Activated CD4-positive, alpha-beta T cell treated with anti-CD3 and anti-CD28 coated beads, Interleukin-2, amount 50 U/mL, for 1 hour (primary cell): ENCODE data around the gene FLNB.
A peak's percentile ranks its signal among the peaks of the same experiment; 100 is the strongest.

Source experiments
- DNase-seq: peaks from one replicate; pipeline ENCODE4 v3.0.0-alpha.2; 2020

Gene FLNB

DNA sequence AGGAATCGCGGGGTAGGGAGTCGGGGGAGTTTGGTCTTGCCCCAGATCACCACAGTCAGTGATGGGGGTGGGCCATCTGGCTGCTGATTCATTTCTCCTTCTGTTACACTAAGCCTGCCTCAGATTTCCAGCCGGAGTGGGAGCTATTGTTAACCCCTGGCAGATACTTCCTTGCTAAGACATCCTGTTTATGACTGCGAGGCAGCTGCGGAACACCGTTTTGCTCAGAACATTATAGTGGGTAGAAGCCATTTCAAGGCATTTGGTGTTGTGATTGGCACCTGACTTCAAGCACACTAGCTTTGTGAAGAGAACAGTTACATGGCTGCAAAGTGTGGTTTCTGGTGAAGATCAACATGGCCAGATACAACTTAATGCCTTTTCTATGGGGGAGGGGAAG, 73.8 kb downstream of the FLNB start:
- peak; percentile 4 for DNase-seq

DNA sequence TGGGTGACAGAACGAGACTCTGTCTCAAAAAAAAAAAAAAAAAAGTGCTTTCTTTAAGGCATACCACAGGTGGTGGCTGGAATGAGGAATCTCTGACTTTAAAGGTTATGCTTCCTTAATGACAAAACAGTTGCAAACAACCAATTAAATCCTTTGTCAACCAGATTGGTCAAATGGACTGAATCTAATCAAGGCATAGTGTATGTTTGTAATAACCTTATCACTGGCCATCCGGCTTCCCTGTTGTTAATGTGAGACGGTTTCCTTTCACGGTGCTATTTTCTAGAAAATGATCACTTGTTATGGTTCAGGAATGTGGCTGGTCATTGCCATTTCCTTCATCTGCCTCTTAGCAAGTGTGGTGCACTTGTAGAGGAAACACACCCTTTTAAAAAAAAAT, 75.9 kb downstream of the FLNB start:
- no peak for DNase-seq

DNA sequence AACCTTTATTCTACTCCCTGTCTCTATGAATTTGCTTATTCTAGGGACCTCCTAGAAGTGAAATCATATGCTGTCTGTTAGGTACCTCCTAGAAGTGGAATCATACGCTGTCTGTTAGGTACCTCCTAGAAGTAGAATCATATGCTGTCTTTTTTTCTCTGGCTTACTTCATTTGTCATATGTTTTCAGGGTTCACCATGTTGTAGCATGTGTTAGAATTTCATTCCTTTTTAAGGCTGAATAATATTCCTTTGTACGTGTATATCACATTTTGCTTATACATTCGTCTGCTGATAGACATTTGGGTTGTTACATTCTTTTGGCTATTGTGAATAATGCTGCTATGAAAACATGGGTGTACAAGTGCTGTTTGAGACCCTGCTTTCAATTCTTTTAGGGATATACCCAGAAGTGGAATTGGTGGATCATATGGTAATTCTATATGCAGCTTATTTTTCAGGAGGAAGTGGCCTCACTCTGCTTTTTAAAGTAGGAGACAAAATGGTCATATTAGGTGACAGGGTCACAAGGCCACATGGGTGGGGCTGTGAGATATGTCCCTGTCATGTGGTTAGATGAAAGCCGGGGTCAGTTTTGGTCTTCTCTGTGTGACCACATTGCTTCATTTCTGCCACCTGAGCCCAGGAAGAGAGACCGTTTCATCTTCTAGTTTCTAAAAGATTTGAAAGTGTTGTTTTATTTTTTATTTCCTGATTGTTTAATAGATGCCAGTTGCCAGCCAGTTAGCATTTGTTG, 76.7 kb downstream of the FLNB start:
- no peak for DNase-seq

DNA sequence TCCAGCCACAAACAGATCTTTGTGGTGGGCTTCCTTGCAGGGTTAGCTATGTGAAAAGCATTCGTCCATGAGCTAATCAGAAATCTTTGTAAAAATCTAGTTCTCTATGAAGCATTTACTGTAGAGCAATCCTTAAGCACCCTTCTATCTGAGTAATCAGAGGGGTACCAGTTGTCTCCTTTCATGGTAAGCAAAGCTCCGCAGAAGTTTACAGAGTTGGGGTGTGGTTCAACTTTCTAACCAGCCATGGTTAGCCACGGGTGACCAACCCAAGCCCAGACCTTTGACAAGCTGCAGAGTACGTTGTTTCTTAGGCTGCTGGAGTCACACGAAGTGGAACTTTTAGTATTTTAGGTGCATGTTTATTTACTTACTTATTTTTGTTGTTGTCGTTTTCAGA, 77.4 kb downstream of the FLNB start:
- no peak for DNase-seq

DNA sequence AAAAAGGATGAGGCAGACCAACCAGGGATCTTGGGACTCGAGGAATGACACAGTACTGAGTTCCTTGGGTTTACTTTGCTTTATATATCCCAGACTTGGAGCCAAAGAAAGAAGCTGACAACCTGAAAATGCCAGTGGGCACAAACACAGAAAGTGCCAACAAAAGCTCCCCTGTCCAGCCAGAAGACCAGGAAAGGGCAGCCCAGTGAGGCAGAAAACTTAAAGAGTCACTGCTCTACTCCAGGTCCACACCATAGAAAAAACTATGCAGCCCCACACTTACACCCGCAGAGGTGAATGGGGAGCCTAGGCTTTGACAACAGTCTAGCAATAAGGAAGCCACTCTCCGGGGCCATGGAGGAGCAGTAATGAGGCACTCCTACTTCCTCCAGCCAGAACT, 80.3 kb downstream of the FLNB start:
- no peak for DNase-seq

DNA sequence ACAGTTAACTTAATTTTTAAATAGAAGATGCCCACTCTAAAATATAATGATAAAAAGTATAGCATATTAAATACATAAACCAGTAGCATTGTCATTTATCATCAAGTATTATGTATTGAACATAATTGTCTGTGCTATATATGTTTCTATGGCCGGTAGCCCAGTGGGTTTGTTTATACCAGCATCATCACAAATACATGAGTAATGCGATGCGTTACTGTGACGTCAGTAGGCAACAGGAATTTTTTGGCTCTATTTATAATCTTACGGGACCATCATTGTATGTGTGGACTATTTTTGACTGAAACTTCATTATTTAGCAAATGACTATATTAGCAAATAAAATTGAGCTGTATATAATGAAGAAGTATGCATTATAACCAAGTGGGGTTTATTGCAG, 82.1 kb downstream of the FLNB start:
- DNase-seq, result no peak

DNA sequence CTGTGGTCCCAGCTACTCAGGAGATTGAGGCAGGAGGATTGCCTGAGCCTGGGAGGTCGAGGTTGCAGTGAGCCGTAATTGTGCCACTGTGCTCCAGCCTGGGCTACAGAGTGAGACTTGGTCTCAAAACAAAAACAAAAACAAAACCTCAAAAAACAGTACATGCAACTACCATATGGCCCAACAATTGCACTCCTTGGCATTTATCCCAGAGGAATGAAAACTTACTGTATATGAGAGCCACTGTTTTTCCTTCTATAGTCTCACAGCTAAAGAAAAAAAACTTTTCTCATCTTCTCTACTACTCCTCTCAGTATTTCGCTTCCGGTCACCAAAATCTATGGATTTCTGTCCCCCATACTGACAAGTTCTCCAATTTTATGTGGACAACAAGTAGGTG, 84.3 kb downstream of the FLNB start:
- no peak for DNase-seq

DNA sequence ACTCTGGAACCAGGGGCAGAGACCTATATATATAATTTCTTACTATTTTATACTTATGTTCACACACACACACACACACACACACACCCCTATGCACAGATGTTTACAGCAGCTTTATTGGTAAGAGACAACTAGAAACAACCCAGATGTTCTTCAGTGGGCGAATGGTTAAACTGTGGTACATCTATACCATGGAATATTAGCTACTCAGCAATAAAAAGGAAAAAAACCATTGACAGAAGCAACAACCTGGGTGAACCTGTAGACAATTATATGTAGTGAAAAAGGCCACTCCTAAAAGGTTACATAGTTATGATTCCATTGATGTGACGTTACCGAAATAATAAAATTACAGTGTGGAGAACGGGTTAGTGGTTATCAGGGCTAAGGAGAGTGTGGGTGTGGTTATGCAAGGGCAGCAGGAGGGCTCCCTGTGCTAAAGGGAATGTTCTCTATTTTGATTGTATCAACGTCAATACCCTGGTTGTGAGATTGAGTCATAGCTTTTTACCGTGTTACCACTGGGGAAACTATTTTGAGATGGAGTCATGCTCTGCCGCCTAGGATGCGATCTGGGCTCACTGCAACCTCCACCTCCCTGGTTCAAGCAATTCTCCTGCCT, 85.5 kb downstream of the FLNB start:
- DNase-seq, result no peak

DNA sequence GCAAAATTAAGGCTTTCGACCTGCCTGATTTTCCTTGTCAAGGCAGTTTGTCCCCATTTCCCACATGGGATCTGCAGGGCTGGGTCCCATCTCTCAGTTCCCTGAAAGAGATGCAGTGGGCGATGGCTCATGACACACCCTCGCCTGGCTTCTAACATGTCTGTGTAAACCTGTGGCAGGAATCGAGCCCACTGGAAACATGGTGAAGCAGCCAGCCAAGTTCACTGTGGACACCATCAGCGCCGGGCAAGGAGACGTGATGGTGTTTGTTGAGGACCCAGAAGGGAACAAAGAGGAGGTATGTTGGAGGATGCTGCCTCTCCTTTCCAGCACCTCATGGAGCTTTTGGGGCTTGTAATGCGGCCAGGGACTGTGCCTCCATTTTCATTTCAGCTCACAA, 86.4 kb downstream of the FLNB start:
- DNase-seq, result no peak

DNA sequence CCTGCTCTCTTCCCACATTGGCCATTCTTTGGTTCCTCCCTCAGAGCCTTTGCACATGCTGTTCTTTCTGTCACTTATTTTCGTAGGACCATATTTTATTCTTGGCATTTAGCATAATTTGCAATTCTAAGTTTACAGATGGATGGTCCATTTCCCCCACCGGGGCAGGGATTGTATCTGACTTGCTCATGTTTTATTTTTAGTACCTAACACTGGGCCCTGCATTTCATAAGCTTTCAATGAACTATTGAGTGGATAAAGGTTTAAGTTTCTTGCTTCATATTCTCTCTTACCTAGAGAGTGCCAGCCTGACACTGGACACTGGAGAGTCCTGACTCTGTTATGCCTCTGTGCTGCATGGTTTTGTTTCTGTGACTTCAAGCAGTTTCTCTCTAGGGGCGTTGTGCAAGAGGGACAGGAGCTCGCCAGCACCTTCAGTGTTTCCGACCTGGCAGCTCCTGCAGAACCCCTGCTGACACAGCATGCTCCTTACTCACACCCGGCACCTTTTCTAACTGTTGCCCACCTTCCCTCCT, 87.4 kb downstream of the FLNB start:
- DNase-seq, result no peak

DNA sequence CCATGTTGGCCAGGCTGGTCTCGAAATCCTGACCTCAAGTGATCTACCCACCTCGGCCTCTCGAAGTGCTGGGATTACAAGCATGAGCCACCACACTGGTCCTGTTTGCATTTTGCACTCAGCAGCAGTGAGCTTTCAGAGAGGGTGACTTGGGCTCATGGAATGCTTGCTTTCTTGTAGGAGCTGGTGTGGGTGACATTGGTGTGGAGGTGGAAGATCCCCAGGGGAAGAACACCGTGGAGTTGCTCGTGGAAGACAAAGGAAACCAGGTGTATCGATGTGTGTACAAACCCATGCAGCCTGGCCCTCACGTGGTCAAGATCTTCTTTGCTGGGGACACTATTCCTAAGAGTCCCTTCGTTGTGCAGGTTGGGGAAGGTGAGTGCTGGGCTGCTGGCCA, 90.3 kb downstream of the FLNB start:
- DNase-seq, result no peak

DNA sequence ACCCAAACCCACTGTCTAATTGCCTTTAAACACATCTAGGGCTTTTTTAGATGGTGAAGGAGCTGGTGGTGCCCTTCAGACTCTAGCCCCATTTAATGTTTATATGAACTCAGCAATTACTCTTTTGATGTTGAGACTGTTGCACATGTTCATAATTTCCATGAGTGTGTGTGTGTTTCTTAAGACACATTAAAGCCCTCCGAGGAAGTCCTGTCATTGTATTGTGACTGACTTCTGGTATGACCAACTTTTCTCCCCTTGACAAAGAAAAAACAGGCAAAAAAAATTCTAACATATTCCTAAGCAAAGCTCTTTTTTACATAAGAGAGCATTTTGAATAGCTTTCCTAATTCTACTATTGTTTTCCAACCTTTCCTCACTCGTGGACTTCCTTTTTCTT, 91.6 kb downstream of the FLNB start:
- DNase-seq, result no peak

DNA sequence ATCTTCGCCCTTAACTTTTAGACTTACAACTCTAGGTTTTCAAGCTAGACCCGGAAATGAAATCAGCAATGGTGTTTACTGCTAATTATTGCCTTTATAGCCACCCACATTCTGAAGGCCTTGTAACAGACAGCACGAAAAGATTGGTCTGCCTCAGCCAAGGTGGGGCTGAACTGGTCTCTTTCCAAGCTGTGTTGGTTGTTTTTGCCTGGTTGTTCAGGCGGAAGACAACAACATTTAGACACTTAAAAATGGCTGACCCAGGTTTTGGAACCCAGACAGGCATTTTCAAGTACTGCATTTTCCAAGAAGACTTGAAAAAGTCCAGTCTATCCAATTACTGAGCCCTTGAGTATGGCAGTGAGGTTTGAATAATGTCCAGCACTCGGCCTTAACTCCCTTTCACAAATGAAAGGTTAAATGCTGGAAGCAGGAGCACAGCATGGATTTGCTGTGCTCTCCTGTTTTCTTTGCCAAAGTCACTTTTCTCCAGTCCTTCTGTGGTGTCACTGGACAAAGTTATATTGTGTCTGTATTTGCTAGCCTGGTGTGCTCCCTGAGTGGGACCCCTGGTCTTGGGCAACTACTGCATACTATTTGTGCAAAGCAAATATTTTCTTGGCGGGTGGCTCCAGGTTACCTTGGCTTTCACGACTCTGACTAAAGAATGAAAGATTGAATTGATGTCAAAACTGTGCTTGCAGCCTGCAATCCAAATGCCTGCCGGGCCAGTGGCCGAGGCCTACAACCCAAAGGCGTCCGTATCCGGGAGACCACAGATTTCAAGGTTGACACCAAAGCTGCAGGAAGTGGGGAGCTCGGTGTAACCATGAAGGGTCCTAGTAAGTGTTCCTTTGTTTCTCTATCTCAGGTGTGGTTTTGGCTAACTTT, 93.5 kb downstream of the FLNB start:
- DNase-seq, result no peak

DNA sequence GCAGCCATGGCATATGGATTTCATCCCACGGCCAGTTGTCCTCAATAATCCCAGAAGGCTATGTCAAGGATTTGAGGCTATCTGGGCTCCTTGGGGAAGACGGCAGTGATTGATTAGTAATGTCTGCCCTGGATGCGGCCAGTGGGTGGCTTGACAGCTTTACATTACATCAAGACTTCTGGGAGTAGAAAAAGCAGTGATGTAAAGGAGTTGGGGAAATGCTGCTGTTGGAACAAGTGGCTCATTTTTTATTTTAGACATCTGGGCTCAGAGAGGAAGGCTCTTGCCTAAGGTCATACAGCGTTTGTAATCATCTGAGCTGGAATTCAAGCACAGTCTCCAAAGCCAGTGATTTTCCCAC, 94.1 kb downstream of the FLNB start:
- no peak for DNase-seq

DNA sequence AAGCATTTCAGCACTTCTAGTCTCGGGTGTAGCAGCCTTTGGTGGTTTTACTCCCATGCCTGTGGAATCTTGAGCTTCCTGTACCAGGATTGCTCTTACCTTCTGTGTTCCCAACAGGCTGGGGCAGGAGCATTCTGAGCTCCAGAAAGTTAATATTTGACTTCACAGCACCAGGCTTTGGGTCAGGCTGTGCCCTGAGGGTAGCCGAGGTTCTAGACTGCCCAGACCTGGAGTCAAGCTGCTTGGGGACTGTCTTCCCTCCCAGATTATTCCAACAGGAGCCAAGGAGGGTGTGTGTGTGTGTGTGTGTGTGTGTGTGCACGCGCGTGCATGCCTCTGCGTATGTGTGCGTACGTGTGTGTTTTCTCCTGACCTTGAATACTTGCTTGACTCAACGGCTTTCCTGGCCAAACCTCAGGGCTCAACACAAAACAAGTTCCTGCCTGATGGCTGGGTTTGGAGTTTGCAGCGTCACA, 94.8 kb downstream of the FLNB start:
- no peak for DNase-seq

DNA sequence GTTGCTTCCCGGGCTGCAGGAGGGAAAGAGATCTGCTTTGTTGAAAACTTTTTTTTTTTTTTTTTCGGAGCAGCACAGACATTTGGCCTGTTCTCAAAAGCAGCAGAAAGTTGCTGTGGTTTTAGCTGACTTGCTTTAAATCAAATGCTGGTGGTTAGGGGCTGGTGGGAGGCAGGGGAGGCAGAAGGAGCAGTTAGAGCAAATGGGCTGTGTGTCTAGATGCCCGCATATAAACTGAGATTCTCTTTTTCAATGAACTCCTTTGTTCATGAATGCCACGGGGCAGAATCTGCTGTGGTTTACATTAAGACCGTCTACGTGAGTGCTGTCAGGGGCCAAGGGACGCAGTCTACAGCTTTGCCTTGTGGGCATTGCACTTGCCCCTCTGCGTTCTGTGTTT, 95.9 kb downstream of the FLNB start:
- no peak for DNase-seq

DNA sequence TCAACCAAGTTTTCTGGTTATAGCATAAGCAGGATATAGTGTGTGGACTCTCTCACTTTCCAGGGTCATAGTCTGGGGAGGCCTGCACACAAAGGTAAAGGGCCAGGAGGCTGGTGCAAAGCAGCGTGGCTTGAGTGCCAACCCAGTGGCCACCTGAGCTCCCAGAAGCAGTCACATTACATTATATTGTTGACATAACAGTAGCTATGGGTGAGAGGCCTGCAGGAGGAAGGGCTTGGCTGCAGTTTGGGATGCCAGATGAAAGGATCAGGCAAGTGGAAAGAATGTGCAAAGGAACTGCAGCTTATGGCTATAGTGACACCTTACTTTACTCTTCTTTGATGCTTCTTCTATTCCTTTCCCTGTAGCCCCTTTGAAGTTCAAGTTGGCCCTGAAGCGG, 96.5 kb downstream of the FLNB start:
- DNase-seq, result no peak

DNA sequence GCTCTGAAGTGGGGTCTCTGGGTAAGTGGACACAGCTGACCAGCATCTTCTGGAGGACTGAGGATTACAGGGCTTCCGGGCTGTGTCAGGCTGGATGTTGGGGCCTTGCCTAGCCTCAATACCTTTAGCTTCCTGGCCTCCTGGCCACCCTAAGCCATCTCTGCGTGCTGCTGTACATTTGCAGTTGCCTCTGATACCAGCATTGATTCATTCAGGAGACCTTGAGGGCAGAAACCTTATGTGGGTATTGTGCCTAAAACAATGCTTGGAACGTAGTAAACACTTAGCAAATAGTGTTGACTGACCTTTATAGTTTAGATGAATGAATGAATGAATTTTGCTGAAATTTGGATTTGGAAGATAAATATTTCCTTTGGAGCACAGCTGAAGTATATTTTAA, 97.0 kb downstream of the FLNB start:
- DNase-seq, result no peak

DNA sequence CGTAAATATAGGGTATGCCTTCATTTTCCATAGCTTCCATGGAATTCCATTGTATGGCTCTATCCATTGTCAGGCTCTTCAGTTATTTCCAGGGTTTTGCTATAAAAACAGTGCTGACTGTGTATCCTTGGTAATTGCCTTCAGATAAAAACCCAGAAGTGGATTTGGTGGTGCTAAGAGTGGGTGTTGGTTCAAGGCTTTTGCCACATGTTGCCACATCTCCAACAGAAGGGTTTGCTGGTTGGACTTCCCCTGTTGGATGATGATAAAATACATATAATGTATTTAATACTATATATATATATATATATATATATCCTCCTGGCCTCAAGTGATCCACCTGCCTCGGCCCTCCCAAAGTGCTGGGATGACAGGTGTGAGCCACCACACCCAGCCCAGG, 97.8 kb downstream of the FLNB start:
- no peak for DNase-seq

DNA sequence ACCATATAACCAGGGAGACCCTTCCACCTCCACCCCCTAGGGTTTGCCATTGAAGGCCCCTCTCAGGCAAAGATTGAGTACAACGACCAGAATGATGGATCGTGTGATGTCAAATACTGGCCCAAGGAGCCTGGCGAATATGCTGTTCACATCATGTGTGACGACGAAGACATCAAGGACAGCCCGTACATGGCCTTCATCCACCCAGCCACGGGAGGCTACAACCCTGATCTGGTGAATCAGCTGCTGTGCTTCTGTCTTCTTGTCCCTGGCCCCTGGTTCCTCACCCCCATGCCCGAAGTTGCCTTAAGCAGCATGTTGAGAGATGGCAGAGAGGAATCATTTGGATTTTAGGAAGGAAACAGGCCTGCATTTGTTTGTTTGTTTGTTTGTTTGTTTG, 98.4 kb downstream of the FLNB start:
- DNase-seq, result no peak

DNA sequence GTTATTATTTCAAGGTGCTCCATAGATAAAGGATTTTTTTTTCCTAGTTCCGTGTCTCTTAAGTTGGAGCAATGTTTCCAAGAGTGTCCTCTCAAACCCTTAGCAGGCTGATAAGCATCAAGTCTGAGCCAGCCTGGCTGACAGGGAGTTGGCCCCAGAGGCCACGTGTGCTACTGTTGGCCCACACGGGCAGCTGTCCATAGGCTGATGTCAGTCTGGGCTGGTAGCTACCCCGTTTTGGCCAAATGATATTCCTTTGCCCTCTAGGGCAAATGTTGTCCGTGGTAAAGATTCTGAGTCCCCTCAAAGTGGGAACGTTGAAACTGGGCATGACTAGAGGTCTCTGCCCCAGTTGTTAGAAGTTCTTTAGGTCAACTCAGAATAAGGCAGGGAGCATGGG, 99.4 kb downstream of the FLNB start:
- DNase-seq, result no peak

DNA sequence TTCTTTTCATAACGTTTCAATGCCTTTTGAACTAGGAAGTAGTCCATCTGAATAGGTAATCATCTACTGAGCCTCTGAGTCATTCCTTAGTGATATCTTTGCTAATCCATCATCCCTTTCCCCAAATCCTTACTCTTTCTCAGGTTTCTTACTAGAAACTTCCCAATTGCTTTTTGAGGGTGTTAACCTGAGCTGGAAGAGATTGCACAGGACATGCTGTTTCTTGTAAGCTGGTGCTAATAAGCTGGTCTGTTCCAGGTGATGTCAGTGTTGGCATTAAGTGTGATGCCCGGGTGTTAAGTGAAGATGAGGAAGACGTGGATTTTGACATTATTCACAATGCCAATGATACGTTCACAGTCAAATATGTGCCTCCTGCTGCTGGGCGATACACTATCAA, 101.5 kb downstream of the FLNB start:
- no peak for DNase-seq

DNA sequence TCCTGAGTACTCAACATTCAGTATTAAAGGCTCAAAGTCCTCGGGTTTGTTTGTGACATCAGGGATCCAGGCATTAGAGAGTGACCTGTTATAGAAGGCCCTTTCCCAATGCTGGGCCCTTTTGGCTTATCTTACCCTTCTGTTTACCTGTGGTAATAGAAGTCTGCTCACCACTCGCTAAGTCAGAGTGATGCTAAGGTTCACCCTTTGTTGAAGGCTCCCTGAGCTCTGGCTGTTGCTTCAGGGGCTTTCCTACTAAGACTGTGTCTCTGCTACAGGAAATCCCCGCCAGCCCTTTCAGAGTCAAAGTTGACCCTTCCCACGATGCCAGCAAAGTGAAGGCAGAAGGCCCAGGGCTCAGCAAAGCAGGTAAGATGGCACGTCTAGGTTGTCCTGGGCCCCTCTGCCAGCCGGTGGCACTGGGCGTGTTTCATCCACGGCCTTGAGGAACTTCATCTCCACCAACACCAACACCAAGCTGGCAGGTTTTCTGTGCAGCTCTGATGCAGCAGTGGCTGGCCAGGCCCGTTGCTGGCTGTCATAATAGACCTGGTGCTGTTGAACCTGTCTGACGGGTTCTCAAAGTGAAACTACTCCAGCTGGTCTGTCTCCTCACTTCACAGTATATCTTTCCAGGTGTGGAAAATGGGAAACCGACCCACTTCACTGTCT, 103.4 kb downstream of the FLNB start:
- DNase-seq, result no peak
